H9 (cell line): ENCODE data around the gene TMPRSS2. TPM values are rescaled to one million over a fixed set of nuclear protein-coding genes. Genes with fewer than 3 reads are reported as not detected.

Experiments
- DNase-seq: peaks from one replicate; pipeline ENCODE4 v3.0.0-alpha.2; 2017
- H2AFZ ChIP-seq: one replicate; pipeline ENCODE4 v1.6.1; 2013; ENCODE audit warnings: mild to moderate bottlenecking, low read length, control low read depth, moderate library complexity
- H2AK5ac ChIP-seq: 2 replicates; pipeline ENCODE4 v1.6.1; 2013; ENCODE audit warnings: low read length, control low read depth, mixed read lengths; ENCODE audit not compliant: insufficient read length
- H2BK120ac ChIP-seq: one replicate; pipeline ENCODE4 v1.6.1; 2013; ENCODE audit warnings: low read depth, mild to moderate bottlenecking, low read length, control low read depth, inconsistent platforms; ENCODE audit not compliant: poor library complexity, severe bottlenecking
- H2BK12ac ChIP-seq: 2 replicates; pipeline ENCODE4 v1.6.1; 2013; ENCODE audit warnings: low read length, control low read depth, mixed read lengths, low read depth; ENCODE audit not compliant: insufficient read length
- H2BK15ac ChIP-seq: 2 replicates; pipeline ENCODE4 v1.6.1; 2013; ENCODE audit warnings: low read depth, low read length, control low read depth
- H2BK20ac ChIP-seq: one replicate; pipeline ENCODE4 v1.6.1; 2013; ENCODE audit warnings: low read depth, mild to moderate bottlenecking, low read length, control low read depth, inconsistent platforms; ENCODE audit not compliant: poor library complexity, severe bottlenecking
- H2BK5ac ChIP-seq: 2 replicates; pipeline ENCODE4 v1.6.1; 2013; ENCODE audit warnings: low read length, control low read depth, mixed read lengths; ENCODE audit not compliant: insufficient read length
- H3K14ac ChIP-seq: 2 replicates; pipeline ENCODE4 v1.6.1; 2013; ENCODE audit warnings: low read length, control low read depth; ENCODE audit not compliant: insufficient read depth
- H3K18ac ChIP-seq: 2 replicates; pipeline ENCODE4 v1.6.1; 2013; ENCODE audit warnings: low read depth, mild to moderate bottlenecking, mixed read lengths, low read length, control low read depth; ENCODE audit not compliant: insufficient read length
- H3K23ac ChIP-seq: 2 replicates; pipeline ENCODE4 v1.6.1; 2013; ENCODE audit warnings: low read length, control low read depth, mixed read lengths, low read depth; ENCODE audit not compliant: insufficient read length
- H3K23me2 ChIP-seq: 2 replicates; pipeline ENCODE4 v1.6.1; 2013; ENCODE audit warnings: low read depth, mild to moderate bottlenecking, mixed read lengths, low read length, control low read depth; ENCODE audit not compliant: insufficient read length, poor library complexity, severe bottlenecking
- H3K27ac ChIP-seq: 2 replicates; pipeline ENCODE4 v1.5.1; 2013; ENCODE audit warnings: low read length, control low read depth, mixed read lengths, low read depth; ENCODE audit not compliant: insufficient read length
- H3K27me3 ChIP-seq: 2 replicates; pipeline ENCODE4 v1.6.1; 2013; ENCODE audit warnings: low read length, control low read depth, inconsistent platforms; ENCODE audit not compliant: insufficient read depth
- H3K4ac ChIP-seq: 2 replicates; pipeline ENCODE4 v1.6.1; 2013; ENCODE audit warnings: low read depth, mild to moderate bottlenecking, control low read depth, inconsistent platforms, low read length, moderate library complexity
- H3K4me1 ChIP-seq: 2 replicates; pipeline ENCODE4 v1.6.1; 2013; ENCODE audit warnings: low read length, control low read depth, inconsistent platforms; ENCODE audit not compliant: insufficient read depth
- H3K4me2 ChIP-seq: 2 replicates; pipeline ENCODE4 v1.6.1; 2013; ENCODE audit warnings: low read length, control low read depth, mixed read lengths; ENCODE audit not compliant: insufficient read length, insufficient read depth
- H3K56ac ChIP-seq: 2 replicates; pipeline ENCODE4 v1.6.1; 2013; ENCODE audit warnings: low read depth, mild to moderate bottlenecking, mixed read lengths, low read length, control low read depth; ENCODE audit not compliant: insufficient read length
- H3K79me1 ChIP-seq: 2 replicates; pipeline ENCODE4 v1.6.1; 2013; ENCODE audit warnings: low read depth, mild to moderate bottlenecking, moderate library complexity, low read length, control low read depth, inconsistent platforms; ENCODE audit not compliant: insufficient read depth, poor library complexity, severe bottlenecking
- H3K79me2 ChIP-seq: 2 replicates; pipeline ENCODE4 v1.6.1; 2013; ENCODE audit warnings: low read length, control low read depth, inconsistent platforms; ENCODE audit not compliant: insufficient read depth
- H3K9ac ChIP-seq: 2 replicates; pipeline ENCODE4 v1.6.1; 2013; ENCODE audit warnings: low read length, control low read depth, mixed read lengths; ENCODE audit not compliant: insufficient read length; ENCODE audit errors: extremely low read depth
- H3K9me3 ChIP-seq: one replicate; pipeline ENCODE4 v1.6.1; 2013; ENCODE audit warnings: low read depth, low read length, inconsistent platforms; ENCODE audit not compliant: control insufficient read depth
- H3T11ph ChIP-seq: one replicate; pipeline ENCODE4 v1.6.1; 2013; ENCODE audit warnings: mild to moderate bottlenecking, low read length, control low read depth, inconsistent platforms
- H4K20me1 ChIP-seq: one replicate; pipeline ENCODE4 v1.6.1; 2013; ENCODE audit not compliant: control insufficient read depth, insufficient read length, insufficient read depth
- H4K5ac ChIP-seq: 2 replicates; pipeline ENCODE4 v1.6.1; 2013; ENCODE audit warnings: low read depth, mild to moderate bottlenecking, mixed read lengths, low read length, control low read depth; ENCODE audit not compliant: insufficient read length
- H4K8ac ChIP-seq: replicated peaks from 2 replicates; pipeline ENCODE4 v1.6.1; 2013; ENCODE audit warnings: low read length, control low read depth, mixed read lengths, low read depth; ENCODE audit not compliant: insufficient read length
- H4K91ac ChIP-seq: 2 replicates; pipeline ENCODE4 v1.6.1; 2013; ENCODE audit warnings: low read depth, mild to moderate bottlenecking, moderate library complexity, mixed read lengths, low read length, control low read depth; ENCODE audit not compliant: insufficient read length
- H3K27ac Mint-ChIP-seq, 3 experiments: 2 replicates in 2 of 3; 3 replicates in 1 of 3; pipeline ENCODE4 v1.8.0; 2020 to 2021; ENCODE audit warnings: mixed read lengths in 3 of 3, mild to moderate bottlenecking in 1 of 3, moderate library complexity in 1 of 3
- H3K27me3 Mint-ChIP-seq: 2 replicates; pipeline ENCODE4 v1.8.0; 2021; ENCODE audit warnings: low read depth, mild to moderate bottlenecking, moderate library complexity, mixed read lengths
- H3K36me3 Mint-ChIP-seq, 3 experiments: 2 replicates in 2 of 3; 3 replicates in 1 of 3; pipeline ENCODE4 v1.8.0; 2020 to 2021; ENCODE audit warnings: low read depth in 3 of 3, mixed read lengths in 3 of 3; ENCODE audit not compliant: insufficient read depth in 1 of 3
- H3K4me1 Mint-ChIP-seq, 2 experiments: 2 replicates each; pipeline ENCODE4 v1.8.0; 2020; ENCODE audit warnings: mixed read lengths in 2 of 2
- H3K4me3 Mint-ChIP-seq, 2 experiments: 2 replicates in 1 of 2; 3 replicates in 1 of 2; pipeline ENCODE4 v1.8.0; 2020 to 2021; ENCODE audit warnings: mild to moderate bottlenecking in 2 of 2, mixed read lengths in 2 of 2, moderate library complexity in 1 of 2
- H3K9me3 Mint-ChIP-seq, 2 experiments: 2 replicates in 1 of 2; 3 replicates in 1 of 2; pipeline ENCODE4 v1.8.0; 2020; ENCODE audit warnings: mild to moderate bottlenecking in 2 of 2, mixed read lengths in 2 of 2, moderate library complexity in 1 of 2
- WGBS: extraction: QIAGEN DNeasy Blood & Tissue Kit; methylation state at CpG from one replicate; pipeline ENCODE4 v1.1.7; 2013; ENCODE audit warnings: missing lambda C conversion rate, low lambda C conversion rate, mixed read lengths; ENCODE audit not compliant: insufficient read length; ENCODE audit errors: extremely low coverage; 5-methylcytosine and 5-hydroxymethylcytosine counted together
- total RNA-seq: library from RNA; stranded (reverse); gene quantifications from 2 replicates; pipeline ENCODE4 v1.2.1, GENCODE V29; 2021
- TF ChIP-seq, protein P1 (sequence below): fragments of 200-600 bp; sonication (generic); conservative IDR thresholded peaks from 3 replicates; pipeline ENCODE4 v1.8.0; 2021; ENCODE audit warnings: antibody characterized with exemption, mild to moderate bottlenecking

Gene TMPRSS2
- total RNA-seq, 1 experiment from 2014 or later, result 12.1 TPM

DNA sequence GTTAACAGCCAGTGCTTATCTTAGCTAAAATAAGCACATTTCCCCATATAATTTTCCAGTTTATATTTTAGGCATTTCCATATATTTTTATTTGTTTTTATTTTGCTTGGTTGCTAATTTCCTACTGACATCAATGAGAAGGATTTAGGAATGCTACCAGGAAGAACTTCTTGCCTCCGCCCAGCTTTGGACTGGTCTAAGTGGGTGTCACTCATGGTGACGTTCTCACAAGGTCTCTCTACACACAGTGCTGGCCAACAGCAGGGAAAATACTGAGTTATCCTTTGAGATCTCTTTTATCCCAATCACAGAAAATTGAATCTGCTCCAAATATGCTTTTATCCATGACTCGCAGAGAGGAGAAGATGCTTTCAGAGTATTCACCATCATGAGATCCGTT is 68.7 kb downstream of the TMPRSS2 start:
- no CpG with 5 or more reads among the region's 4 CpGs for WGBS
- Histone ChIP-seq H3K4me1 (no peaks in the 10 kb centered on the region), H3K79me2 (no peaks in the 10 kb centered on the region), H3K56ac (no peak overlapping the region), H3K27ac (no peak overlapping the region), H3K4me2 (no peak overlapping the region), H2AFZ (no peak overlapping the region), H3K79me1 (no peaks in the 10 kb centered on the region), H3K4ac (no peak overlapping the region), H3K23me2 (no peaks in the 10 kb centered on the region), H3K14ac (no peak overlapping the region), H2BK5ac (no peak overlapping the region), H4K91ac (no peak overlapping the region), H2BK15ac (no peak overlapping the region), H4K20me1 (no peaks in the 10 kb centered on the region), H2BK12ac (no peak overlapping the region), H3K9ac (no peak overlapping the region), H2BK120ac (no peak overlapping the region), H3K23ac (no peak overlapping the region), H4K8ac (no peak overlapping the region), H2AK5ac (no peak overlapping the region), H2BK20ac (no peak overlapping the region), H3T11ph (no peak overlapping the region), H3K18ac (no peak overlapping the region), H3K9me3 (no peaks in the 10 kb centered on the region), H4K5ac (no peak overlapping the region), H3K27me3 (no peaks in the 10 kb centered on the region)
- H3K27me3 Mint-ChIP-seq, result no peaks in the 10 kb centered on the region; the same call in 1 of the 2 replicates
- TF ChIP-seq, protein P1, sequence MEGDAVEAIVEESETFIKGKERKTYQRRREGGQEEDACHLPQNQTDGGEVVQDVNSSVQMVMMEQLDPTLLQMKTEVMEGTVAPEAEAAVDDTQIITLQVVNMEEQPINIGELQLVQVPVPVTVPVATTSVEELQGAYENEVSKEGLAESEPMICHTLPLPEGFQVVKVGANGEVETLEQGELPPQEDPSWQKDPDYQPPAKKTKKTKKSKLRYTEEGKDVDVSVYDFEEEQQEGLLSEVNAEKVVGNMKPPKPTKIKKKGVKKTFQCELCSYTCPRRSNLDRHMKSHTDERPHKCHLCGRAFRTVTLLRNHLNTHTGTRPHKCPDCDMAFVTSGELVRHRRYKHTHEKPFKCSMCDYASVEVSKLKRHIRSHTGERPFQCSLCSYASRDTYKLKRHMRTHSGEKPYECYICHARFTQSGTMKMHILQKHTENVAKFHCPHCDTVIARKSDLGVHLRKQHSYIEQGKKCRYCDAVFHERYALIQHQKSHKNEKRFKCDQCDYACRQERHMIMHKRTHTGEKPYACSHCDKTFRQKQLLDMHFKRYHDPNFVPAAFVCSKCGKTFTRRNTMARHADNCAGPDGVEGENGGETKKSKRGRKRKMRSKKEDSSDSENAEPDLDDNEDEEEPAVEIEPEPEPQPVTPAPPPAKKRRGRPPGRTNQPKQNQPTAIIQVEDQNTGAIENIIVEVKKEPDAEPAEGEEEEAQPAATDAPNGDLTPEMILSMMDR, result no peak
- peaks cover 8 to 22% (median 14%) of the 10 kb centered on the region in 3 experiments for H3K36me3 Mint-ChIP-seq
- H3K4me1 Mint-ChIP-seq, result peaks cover 12 to 13% of the 10 kb centered on the region in 2 experiments
- H3K9me3 Mint-ChIP-seq, result peaks cover 5 to 6% of the 10 kb centered on the region in 2 experiments; a peak in 3 of 5 replicates
- no peak for DNase-seq
- H3K27ac Mint-ChIP-seq, result no peak overlapping the region
- no peak overlapping the region for H3K4me3 Mint-ChIP-seq
